GM12872 (cell line): Measurements from ENCODE around the gene SLC37A3.

Experiments
- CTCF ChIP-seq: IDR thresholded peaks from 3 replicates; pipeline ENCODE4 v1.5.1; 2011; ENCODE audit warnings: low read depth, mild to moderate bottlenecking, low read length, moderate library complexity; ENCODE audit not compliant: insufficient read depth

The SLC37A3 gene

GRCh38 chr7:140383954-140384713, 14.2 kb downstream of the SLC37A3 start:
- TF ChIP-seq CTCF = no peak

- TF ChIP-seq CTCF = no peak
Measured at GRCh38 chr7:140375892-140376730, 22.2 kb downstream of the SLC37A3 start.

- no peak for TF ChIP-seq CTCF
Measured at GRCh38 chr7:140375323-140375722, 23.0 kb downstream of the SLC37A3 start.

GRCh38 chr7:140369294-140369693, 29.0 kb downstream of the SLC37A3 start:
- no peak for TF ChIP-seq CTCF

- TF ChIP-seq CTCF = no peak
Measured at GRCh38 chr7:140367528-140367927, 30.8 kb downstream of the SLC37A3 start.

GRCh38 chr7:140364819-140365218, 33.5 kb downstream of the SLC37A3 start:
- no peak for TF ChIP-seq CTCF

- no peak for TF ChIP-seq CTCF
Measured at GRCh38 chr7:140360697-140361229, 37.6 kb downstream of the SLC37A3 start.
